ENCODE results near the gene TSSK2. TPM values are rescaled to one million over a fixed set of nuclear protein-coding genes. Genes with fewer than 3 reads are reported as not detected.

The TSSK2 gene
- total RNA-seq, 4 donors from 2014 or later, result 0.59 to 0.94 (median 0.78) TPM; not detected in 1

DNA sequence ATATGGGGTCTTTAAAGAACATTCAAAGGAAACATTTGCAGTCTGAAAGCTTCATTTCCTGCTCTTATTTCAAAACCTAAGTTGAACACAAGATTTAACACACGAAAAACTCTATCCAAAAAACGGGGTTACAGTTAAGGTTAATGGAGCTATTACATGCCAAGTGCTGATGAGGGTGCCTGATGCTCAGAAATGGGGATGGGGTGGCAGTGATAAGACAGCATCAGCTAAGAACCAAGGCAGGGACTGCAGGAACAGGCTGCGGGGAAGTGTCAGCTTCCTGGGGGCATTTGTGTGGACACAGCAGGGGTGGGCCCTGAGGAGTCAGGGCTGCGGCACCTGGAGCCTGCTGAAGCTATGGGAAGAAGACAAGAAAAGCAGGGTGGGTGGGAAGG lies 21.0 kb upstream of the TSSK2 start:
- WGBS, 2 donors, result 24 to 83% methylated on average over 4 of the region's 4 CpGs
- H3K9me3 ChIP-seq, result no peaks in the 10 kb centered on the region
- peak overlapping the region in 2 of 3 donors; percentile 43 to 68 for H3K27ac ChIP-seq
- H3K4me3 ChIP-seq (replicated peaks in 1 of 3), result no peak overlapping the region
- H3K36me3 ChIP-seq, result no peaks in the 10 kb centered on the region
- no peaks in the 10 kb centered on the region for H3K27me3 ChIP-seq
- intact Hi-C loops (cut with DNase I), result no loop called here
- no peak for DNase-seq
- no peak for TF ChIP-seq POLR2A (IDR thresholded peaks at IDR 0.05)
- no peak for TF ChIP-seq CTCF (IDR thresholded peaks at IDR 0.05)
- H3K4me1 ChIP-seq, result peaks cover 24 to 55% of the 10 kb centered on the region in 2 donors

GRCh38 chr22:19110646-19111045 lies 20.5 kb upstream of the TSSK2 start:
- DNase-seq, result no peak
- no peaks in the 10 kb centered on the region for H3K36me3 ChIP-seq
- intact Hi-C loops (cut with DNase I), result no loop called here
- peaks cover 24 to 57% of the 10 kb centered on the region in 2 donors for H3K4me1 ChIP-seq
- no peak for TF ChIP-seq CTCF (IDR thresholded peaks at IDR 0.05)
- no peak for TF ChIP-seq POLR2A (IDR thresholded peaks at IDR 0.05)
- H3K27ac ChIP-seq, result peak overlapping the region in 2 of 3 donors; percentile 9 to 43
- no peaks in the 10 kb centered on the region for H3K27me3 ChIP-seq
- no peak overlapping the region for H3K4me3 ChIP-seq (replicated peaks in 1 of 3)
- H3K9me3 ChIP-seq, result no peaks in the 10 kb centered on the region

GRCh38 chr22:19111140-19111539 lies 20.0 kb upstream of the TSSK2 start:
- no peak for DNase-seq
- no peaks in the 10 kb centered on the region for H3K27me3 ChIP-seq
- no peaks in the 10 kb centered on the region for H3K36me3 ChIP-seq
- no peaks in the 10 kb centered on the region for H3K9me3 ChIP-seq
- 87 to 88% methylated on average over 3 of the region's 3 CpGs for WGBS, 2 donors
- H3K4me3 ChIP-seq (replicated peaks in 1 of 3), result no peak overlapping the region
- intact Hi-C loops (cut with DNase I), result no loop called here
- peaks cover 24 to 53% of the 10 kb centered on the region in 2 donors for H3K4me1 ChIP-seq
- peak overlapping the region in 1 of 3 donors; percentile 9 for H3K27ac ChIP-seq
- TF ChIP-seq CTCF (IDR thresholded peaks at IDR 0.05) (no peak), POLR2A (IDR thresholded peaks at IDR 0.05) (no peak)

GRCh38 chr22:19111584-19111983 lies 19.5 kb upstream of the TSSK2 start:
- Histone ChIP-seq H3K27ac (peak overlapping the region in 1 of 3 donors; percentile 9), H3K4me1 (peaks cover 24 to 53% of the 10 kb centered on the region in 2 donors), H3K9me3 (no peaks in the 10 kb centered on the region), H3K27me3 (no peaks in the 10 kb centered on the region), H3K36me3 (no peaks in the 10 kb centered on the region), H3K4me3 (replicated peaks in 1 of 3) (no peak overlapping the region)
- intact Hi-C loops (cut with DNase I), result no loop called here
- DNase-seq, result no peak
- WGBS, 2 donors, result 41 to 78% methylated on average over 3 of the region's 3 CpGs
- TF ChIP-seq POLR2A (IDR thresholded peaks at IDR 0.05) (no peak), CTCF (IDR thresholded peaks at IDR 0.05) (no peak)

GRCh38 chr22:19113429-19113828 lies 17.7 kb upstream of the TSSK2 start:
- H3K4me1 ChIP-seq, result peaks cover 41 to 65% of the 10 kb centered on the region in 2 donors
- intact Hi-C loops (cut with DNase I), result no loop called here

More at GRCh38 chr22:19113429-19113828, 17.7 kb upstream of the TSSK2 start:
- no peak for DNase-seq
- Histone ChIP-seq H3K4me3 (replicated peaks in 1 of 3) (no peak overlapping the region), H3K36me3 (no peaks in the 10 kb centered on the region), H3K27ac (no peak overlapping the region), H3K9me3 (no peaks in the 10 kb centered on the region), H3K27me3 (no peaks in the 10 kb centered on the region)
- TF ChIP-seq POLR2A (IDR thresholded peaks at IDR 0.05) (no peak), CTCF (IDR thresholded peaks at IDR 0.05) (no peak)
- 98 to 99% methylated on average over 5 of the region's 5 CpGs for WGBS, 2 donors

Measured in thyroid gland (tissue), 4 donors.